ENCODE results near the gene CHID1.

Gene CHID1

DNA sequence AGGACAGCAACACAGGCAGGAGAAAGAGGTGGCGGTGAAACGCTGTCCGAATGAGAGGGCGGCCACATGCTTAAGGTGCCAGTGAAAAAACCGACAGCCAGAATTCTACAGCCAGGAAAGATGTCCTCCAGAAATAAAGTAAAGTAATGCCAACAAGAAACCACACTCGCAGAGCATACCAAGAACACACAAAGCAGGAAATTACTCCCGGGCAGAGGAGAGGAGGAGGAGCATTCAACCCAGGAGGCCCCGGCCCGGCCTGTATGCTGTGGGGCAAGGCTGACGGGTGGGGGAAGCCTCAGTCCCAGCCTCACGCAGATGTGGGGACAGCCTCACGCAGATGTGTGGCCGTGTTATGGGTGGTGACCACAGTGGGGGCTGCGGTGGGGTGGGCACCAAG lies 28.0 kb downstream of the CHID1 start:
- TF ChIP-seq, protein P1, sequence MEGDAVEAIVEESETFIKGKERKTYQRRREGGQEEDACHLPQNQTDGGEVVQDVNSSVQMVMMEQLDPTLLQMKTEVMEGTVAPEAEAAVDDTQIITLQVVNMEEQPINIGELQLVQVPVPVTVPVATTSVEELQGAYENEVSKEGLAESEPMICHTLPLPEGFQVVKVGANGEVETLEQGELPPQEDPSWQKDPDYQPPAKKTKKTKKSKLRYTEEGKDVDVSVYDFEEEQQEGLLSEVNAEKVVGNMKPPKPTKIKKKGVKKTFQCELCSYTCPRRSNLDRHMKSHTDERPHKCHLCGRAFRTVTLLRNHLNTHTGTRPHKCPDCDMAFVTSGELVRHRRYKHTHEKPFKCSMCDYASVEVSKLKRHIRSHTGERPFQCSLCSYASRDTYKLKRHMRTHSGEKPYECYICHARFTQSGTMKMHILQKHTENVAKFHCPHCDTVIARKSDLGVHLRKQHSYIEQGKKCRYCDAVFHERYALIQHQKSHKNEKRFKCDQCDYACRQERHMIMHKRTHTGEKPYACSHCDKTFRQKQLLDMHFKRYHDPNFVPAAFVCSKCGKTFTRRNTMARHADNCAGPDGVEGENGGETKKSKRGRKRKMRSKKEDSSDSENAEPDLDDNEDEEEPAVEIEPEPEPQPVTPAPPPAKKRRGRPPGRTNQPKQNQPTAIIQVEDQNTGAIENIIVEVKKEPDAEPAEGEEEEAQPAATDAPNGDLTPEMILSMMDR (IDR thresholded peaks at IDR 0.05; ENCODE audit: insufficient read depth, low read length, missing control alignments), result no peak
- peak; percentile 4 for DNase-seq (ENCODE audit: low read depth, low spot score)
- no peak overlapping the region for H3K4me3 ChIP-seq (ENCODE audit: low read depth, low read length)
- POLR2A ChIA-PET, result no interaction called here
- CTCF ChIA-PET, result no interaction called here

DNA sequence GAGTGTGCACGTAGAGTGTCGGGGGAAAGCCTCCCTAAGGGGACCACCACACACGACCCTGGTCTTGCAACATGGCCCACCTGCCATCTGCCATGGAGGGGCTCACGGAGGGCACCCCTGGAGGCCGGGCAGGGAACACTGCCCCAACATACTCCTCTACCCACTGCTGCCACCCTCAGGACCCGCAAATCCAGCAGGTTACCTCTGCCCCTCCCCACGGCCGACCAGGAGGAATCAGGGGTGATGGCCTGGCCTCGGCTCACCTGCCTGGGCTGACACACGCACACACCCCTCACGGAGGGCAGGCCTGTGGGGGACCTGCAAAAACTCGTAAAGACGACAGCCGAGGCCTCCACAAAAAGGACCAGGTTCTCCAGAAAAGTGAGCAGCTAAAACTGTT lies 30.2 kb downstream of the CHID1 start:
- no peak for DNase-seq (ENCODE audit: low read depth, low spot score)
- ChIA-PET POLR2A (no interaction called here), CTCF (no interaction called here)
- no peak overlapping the region for H3K4me3 ChIP-seq (ENCODE audit: low read depth, low read length)
- TF ChIP-seq, protein P1 (IDR thresholded peaks at IDR 0.05; ENCODE audit: insufficient read depth, low read length, missing control alignments), result no peak

DNA sequence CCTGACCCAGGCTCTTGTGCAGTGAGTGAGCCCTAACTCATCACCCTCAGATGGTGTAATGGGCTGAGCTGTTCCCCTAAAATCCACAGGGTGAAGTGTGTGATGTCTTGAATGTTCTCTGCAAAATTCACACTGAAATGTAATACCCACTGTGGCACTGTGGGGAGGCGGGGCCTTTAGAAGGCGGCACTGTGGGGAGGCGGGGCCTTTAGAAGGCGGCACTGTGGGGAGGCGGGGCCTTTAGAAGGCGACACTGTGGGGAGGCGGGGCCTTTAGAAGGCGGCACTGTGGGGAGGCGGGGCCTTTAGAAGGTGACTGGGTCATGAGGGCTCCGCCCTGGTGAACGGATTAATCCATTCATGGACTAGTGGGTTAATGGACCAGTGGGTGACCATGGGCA lies 33.0 kb downstream of the CHID1 start:
- no peak overlapping the region for H3K4me3 ChIP-seq (ENCODE audit: low read depth, low read length)
- CTCF ChIA-PET, result interaction anchor here (0.6 to 1.6 kb wide), 3 partner anchors 9 to 322 kb away, joined by 3 to 7 read pairs (median 5); no protein-coding TSS in a partner anchor
- TF ChIP-seq, protein P1 (IDR thresholded peaks at IDR 0.05; ENCODE audit: insufficient read depth, low read length, missing control alignments), result no peak
- POLR2A ChIA-PET, result no interaction called here
- no peak for DNase-seq (ENCODE audit: low read depth, low spot score)

DNA sequence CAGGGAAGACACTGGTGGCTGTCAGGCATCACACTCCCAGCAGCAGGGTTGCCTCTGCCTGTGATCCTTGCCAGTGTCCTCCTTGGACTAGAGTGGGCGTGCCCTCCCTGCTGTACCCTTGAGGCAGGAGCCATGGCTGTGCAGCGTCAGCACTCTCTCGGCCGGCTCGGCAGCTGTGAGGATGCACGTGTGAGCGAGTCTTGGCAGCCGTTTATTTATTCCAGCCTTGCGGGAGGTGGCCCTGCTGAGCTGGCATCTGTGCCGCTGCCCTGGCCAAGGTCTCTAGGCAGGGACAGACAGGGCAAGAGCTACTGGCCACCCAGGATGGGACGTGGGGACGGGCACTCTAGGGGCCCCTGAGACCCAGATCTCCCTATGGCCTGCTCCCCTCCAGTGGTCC lies 34.1 kb downstream of the CHID1 start:
- ChIA-PET CTCF (interaction anchor here (1.0 to 1.6 kb wide), 2 partner anchors 15 to 28 kb away, joined by 3 to 5 read pairs; no protein-coding TSS in a partner anchor), POLR2A (no interaction called here)
- DNase-seq (ENCODE audit: low read depth, low spot score), result no peak
- no peak overlapping the region for H3K4me3 ChIP-seq (ENCODE audit: low read depth, low read length)
- TF ChIP-seq, protein P1 (IDR thresholded peaks at IDR 0.05; ENCODE audit: insufficient read depth, low read length, missing control alignments), result no peak

DNA sequence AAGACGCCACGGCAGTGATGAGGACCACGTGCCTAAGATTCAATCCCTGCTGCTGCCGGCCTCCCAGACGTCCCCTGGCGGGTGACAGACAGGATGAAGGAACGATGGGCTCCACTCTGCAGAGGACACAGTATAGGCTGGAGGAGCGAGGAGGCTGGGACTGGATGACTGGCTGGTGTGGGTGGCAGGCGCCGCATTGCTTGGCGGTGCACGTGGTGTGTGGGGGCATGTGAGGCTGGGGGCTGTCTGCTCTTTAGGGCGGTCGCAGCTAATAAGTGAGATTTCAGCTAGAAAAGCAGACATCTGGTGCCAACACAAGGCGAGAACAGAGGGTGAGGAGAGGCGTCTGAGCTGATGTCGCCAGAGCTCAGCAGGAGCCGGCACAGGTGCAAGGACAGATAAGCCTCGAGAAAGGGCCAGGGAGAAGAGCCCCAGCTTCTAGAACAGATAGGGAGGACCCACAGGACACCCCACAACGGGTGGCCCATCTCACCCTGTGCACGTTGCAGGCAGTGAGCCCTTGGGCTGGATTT lies 34.8 kb downstream of the CHID1 start:
- ChIA-PET CTCF (no interaction called here), POLR2A (no interaction called here)
- TF ChIP-seq, protein P1 (IDR thresholded peaks at IDR 0.05; ENCODE audit: insufficient read depth, low read length, missing control alignments), result no peak
- no peak for DNase-seq (ENCODE audit: low read depth, low spot score)
- no peak overlapping the region for H3K4me3 ChIP-seq (ENCODE audit: low read depth, low read length)

DNA sequence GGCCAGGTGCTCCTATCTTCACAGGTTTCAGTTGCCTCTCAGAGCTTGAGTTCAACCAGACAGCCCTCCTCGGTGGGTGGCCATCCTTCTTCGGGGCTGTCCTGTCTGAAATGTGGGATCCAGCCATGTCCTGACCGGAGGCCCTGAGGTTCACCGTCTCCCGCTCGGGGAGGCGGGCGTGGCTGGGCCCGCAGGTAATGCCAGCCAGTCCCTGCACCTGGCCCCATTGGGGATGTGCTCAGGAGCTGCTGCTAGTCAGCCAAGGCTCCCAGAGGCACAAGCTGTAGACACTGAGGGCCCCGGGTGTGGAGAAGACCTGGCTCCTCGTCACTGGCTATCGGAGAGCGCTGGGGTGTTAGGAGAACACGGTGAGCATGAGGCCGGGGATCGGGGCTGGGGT lies 35.4 kb downstream of the CHID1 start:
- ChIA-PET POLR2A (interaction anchor here (0.7 to 0.9 kb wide), 2 partner anchors 10 to 26 kb away, joined by 3 to 4 read pairs; no protein-coding TSS in a partner anchor), CTCF (no interaction called here)
- TF ChIP-seq, protein P1 (IDR thresholded peaks at IDR 0.05; ENCODE audit: insufficient read depth, low read length, missing control alignments), result no peak
- DNase-seq (ENCODE audit: low read depth, low spot score), result no peak
- H3K4me3 ChIP-seq (ENCODE audit: low read depth, low read length), result no peak overlapping the region
